KMS-11 (cell line): Measurements from ENCODE around the gene REC8.

Source experiments
- H2AFZ ChIP-seq: fragments of 200-600 bp; sonication (generic); 2 replicates; pipeline ENCODE4 v1.6.1; 2016; ENCODE audit warnings: antibody characterized with exemption, mixed run types, low read depth
- H3K27ac ChIP-seq: fragments of 200-600 bp; sonication (generic); 2 replicates; pipeline ENCODE4 v1.6.1; 2016; ENCODE audit warnings: mild to moderate bottlenecking, mixed run types
- H3K27me3 ChIP-seq: fragments of 200-600 bp; sonication (generic); 2 replicates; pipeline ENCODE4 v1.6.1; 2017; ENCODE audit warnings: mild to moderate bottlenecking, low read depth, mixed run types, moderate library complexity; ENCODE audit not compliant: insufficient read depth
- H3K36me3 ChIP-seq: fragments of 200-600 bp; sonication (generic); 2 replicates; pipeline ENCODE4 v1.6.1; 2017; ENCODE audit warnings: mild to moderate bottlenecking, mixed run types; ENCODE audit not compliant: insufficient read depth
- H3K4me1 ChIP-seq: fragments of 200-600 bp; sonication (generic); 2 replicates; pipeline ENCODE4 v1.6.1; 2016; ENCODE audit warnings: mild to moderate bottlenecking, low read depth, mixed run types; ENCODE audit not compliant: poor library complexity, severe bottlenecking
- H3K4me2 ChIP-seq: fragments of 200-600 bp; sonication (generic); 2 replicates; pipeline ENCODE4 v1.7.0; 2016; ENCODE audit warnings: mild to moderate bottlenecking, mixed run types
- H3K4me3 ChIP-seq: fragments of 200-600 bp; sonication (generic); IDR thresholded peaks from 2 replicates; pipeline ENCODE4 v1.6.1; 2017; ENCODE audit warnings: low read depth, low read length, mixed read lengths; ENCODE audit not compliant: insufficient read depth
- H3K79me2 ChIP-seq: fragments of 200-600 bp; sonication (generic); 2 replicates; pipeline ENCODE4 v1.6.1; 2016; ENCODE audit warnings: low read depth, mixed run types; ENCODE audit not compliant: insufficient read depth
- H3K9ac ChIP-seq: fragments of 200-600 bp; sonication (generic); 2 replicates; pipeline ENCODE4 v1.6.1; 2016; ENCODE audit warnings: mild to moderate bottlenecking, mixed run types
- H4K20me1 ChIP-seq: fragments of 200-600 bp; sonication (generic); 2 replicates; pipeline ENCODE4 v1.6.1; 2016; ENCODE audit warnings: mild to moderate bottlenecking, mixed run types; ENCODE audit not compliant: insufficient read depth
- TF ChIP-seq, protein P1 (sequence below): fragments of 200-600 bp; sonication (generic); conservative IDR thresholded peaks from 2 replicates; pipeline ENCODE4 v1.6.1; 2017; ENCODE audit warnings: low read depth, mild to moderate bottlenecking, antibody characterized with exemption, low read length, moderate library complexity, mixed read lengths

Gene REC8

DNA sequence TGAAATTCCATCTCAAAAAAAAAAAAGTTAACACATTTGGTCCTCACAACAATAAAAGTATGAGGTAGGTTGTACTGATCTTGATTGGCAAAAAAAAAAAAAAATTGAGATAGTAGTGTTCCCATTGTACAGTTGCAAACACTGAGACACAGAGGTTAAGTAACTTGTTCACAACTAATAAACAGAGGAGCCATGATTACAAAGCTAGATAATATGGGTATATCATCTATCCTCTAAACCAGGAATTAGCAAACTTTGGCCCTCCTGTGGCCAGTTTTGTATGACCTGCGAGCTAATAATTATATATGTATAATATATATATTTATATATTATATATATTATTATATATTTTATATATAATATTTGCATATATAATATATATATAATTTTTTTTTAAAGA lies 38.1 kb upstream of the REC8 start:
- Histone ChIP-seq H3K4me2 (no peak overlapping the region), H3K27me3 (no peaks in the 10 kb centered on the region), H3K4me3 (no peak overlapping the region), H3K9ac (no peak overlapping the region), H3K79me2 (no peaks in the 10 kb centered on the region), H4K20me1 (no peaks in the 10 kb centered on the region), H3K27ac (no peak overlapping the region), H3K4me1 (peaks cover 6% of the 10 kb centered on the region), H3K36me3 (no peaks in the 10 kb centered on the region), H2AFZ (no peak overlapping the region)
- TF ChIP-seq, protein P1, sequence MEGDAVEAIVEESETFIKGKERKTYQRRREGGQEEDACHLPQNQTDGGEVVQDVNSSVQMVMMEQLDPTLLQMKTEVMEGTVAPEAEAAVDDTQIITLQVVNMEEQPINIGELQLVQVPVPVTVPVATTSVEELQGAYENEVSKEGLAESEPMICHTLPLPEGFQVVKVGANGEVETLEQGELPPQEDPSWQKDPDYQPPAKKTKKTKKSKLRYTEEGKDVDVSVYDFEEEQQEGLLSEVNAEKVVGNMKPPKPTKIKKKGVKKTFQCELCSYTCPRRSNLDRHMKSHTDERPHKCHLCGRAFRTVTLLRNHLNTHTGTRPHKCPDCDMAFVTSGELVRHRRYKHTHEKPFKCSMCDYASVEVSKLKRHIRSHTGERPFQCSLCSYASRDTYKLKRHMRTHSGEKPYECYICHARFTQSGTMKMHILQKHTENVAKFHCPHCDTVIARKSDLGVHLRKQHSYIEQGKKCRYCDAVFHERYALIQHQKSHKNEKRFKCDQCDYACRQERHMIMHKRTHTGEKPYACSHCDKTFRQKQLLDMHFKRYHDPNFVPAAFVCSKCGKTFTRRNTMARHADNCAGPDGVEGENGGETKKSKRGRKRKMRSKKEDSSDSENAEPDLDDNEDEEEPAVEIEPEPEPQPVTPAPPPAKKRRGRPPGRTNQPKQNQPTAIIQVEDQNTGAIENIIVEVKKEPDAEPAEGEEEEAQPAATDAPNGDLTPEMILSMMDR = no peak

DNA sequence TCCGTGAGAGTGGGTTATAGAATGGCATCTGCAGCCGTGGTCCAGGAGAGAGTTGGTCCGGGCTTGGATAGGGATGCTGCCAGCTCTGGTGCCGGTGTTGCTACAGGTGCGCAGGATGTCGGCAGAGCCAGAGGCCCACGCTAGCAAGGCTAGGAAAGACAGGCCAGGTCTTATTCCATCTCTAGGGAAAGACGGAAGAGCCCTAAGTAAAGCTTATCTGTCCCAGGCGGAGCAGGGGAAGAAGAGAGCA lies 36.4 kb upstream of the REC8 start:
- H4K20me1 ChIP-seq = no peaks in the 10 kb centered on the region
- peaks cover 15% of the 10 kb centered on the region for H3K4me1 ChIP-seq
- no peak overlapping the region for H3K9ac ChIP-seq
- peaks cover 7% of the 10 kb centered on the region; the same call in 1 of the 2 replicates for H3K79me2 ChIP-seq
- no peak overlapping the region for H3K27ac ChIP-seq
- no peaks in the 10 kb centered on the region for H3K27me3 ChIP-seq
- TF ChIP-seq, protein P1 = no peak
- H2AFZ ChIP-seq = peak overlapping the region; percentile 90; the same call in 1 of the 2 replicates
- no peaks in the 10 kb centered on the region for H3K36me3 ChIP-seq
- H3K4me3 ChIP-seq = no peak overlapping the region
- H3K4me2 ChIP-seq = peak overlapping the region; percentile 68; the same call in 1 of the 2 replicates

DNA sequence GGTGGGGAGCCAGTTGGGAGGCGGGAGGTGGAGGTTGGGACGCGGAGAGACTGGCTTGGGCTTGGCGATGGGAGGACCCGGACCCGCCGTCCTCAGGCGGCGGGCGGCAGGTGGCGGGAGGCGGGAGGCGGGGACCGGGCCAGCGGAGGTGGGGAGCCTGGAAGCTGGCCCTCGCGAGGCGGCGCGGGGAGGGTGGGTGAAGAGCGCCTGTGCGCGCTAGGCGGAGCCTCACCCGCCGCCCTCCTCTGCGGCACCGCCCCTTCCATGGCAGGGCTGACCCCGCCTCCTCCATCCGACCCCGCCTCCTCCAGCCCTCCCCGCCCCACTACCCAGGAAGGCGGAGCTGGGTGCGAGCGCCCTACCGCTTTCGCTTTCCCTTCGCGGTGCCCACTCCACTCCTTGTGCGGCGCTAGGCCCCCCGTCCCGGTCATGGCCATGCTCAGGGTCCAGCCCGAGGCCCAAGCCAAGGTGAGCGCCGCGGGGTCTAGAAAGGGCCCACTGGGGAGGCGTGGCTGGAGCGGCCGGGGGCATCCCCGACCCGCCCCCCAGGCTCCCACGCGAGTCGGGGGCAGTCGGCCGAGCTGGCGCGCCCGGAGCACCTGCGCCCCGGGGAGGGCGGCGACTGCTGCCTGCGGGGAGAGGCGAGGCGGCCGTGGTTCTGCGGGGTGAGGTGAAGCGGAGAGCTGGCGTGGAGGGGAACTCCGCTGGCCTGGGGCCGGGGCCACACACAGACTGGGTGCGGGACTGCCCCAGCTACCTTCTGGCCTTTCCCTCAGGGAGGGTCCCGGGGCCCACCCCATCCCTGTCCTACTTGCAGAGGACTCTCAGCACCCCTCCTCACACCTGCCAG lies 35.8 kb upstream of the REC8 start, which contains the start of gene PSME1:
TSS of gene PSME1 (plus strand) at position 361 of the 850 bp plus-strand sequence. CDS start at position 430, 69 bp downstream.
- H3K9ac ChIP-seq = peak within 1 kb of the TSS; percentile 79
- peak within 1 kb of the TSS; percentile 68 for H3K4me2 ChIP-seq
- peaks cover 15% of the 10 kb centered on the region for H3K4me1 ChIP-seq
- no peak within 1 kb of the TSS for H3K4me3 ChIP-seq
- TF ChIP-seq, protein P1 = no peak
- H3K36me3 ChIP-seq = no peaks in the 10 kb centered on the region
- H3K79me2 ChIP-seq = peaks cover 7% of the 10 kb centered on the region; the same call in 1 of the 2 replicates
- H3K27ac ChIP-seq = peak within 1 kb of the TSS; percentile 39; the same call in 1 of the 2 replicates
- H4K20me1 ChIP-seq = no peaks in the 10 kb centered on the region
- H3K27me3 ChIP-seq = no peaks in the 10 kb centered on the region
- peak within 1 kb of the TSS; percentile 90; the same call in 1 of the 2 replicates for H2AFZ ChIP-seq

DNA sequence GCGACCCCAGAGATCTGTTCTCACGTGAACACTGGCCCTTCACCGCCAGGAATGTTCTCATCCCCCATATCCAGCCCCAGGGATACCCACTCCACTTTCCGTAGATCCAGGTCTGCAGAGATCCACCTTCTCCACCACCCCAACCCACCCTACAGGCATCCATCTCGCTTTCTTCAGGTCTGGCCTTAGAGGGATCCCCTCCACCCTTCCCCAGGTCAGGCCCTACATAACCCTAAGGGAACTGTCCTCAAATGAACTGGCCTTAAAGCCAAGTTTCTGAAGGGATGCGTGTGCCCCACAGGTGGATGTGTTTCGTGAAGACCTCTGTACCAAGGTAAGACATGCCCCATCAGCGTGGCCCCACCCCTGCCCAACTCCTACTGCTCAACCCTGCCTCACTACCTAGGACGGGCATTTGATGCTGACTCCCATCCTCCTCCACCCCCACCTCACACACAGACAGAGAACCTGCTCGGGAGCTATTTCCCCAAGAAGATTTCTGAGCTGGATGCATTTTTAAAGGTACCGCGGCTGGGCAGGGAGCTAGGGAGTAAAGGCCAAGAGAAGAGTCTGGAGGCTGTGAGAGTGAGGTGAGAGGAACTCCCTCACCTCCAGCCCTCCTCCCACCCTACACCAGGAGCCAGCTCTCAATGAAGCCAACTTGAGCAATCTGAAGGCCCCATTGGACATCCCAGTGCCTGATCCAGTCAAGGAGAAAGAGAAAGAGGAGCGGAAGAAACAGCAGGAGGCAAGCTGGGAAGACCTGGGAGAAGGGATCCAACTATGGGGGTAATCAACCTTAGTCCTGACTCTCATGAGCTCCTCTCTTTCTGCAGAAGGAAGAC lies 35.0 kb upstream of the REC8 start:
- no peaks in the 10 kb centered on the region for H3K36me3 ChIP-seq
- H3K4me2 ChIP-seq = peak overlapping the region; percentile 40
- H3K27me3 ChIP-seq = no peaks in the 10 kb centered on the region
- peak overlapping the region; percentile 79; the same call in 1 of the 2 replicates for H3K9ac ChIP-seq
- peaks cover 15% of the 10 kb centered on the region for H3K4me1 ChIP-seq
- H3K79me2 ChIP-seq = peaks cover 7% of the 10 kb centered on the region; the same call in 1 of the 2 replicates
- H3K4me3 ChIP-seq = no peak overlapping the region
- H4K20me1 ChIP-seq = no peaks in the 10 kb centered on the region
- no peak overlapping the region for H2AFZ ChIP-seq
- no peak overlapping the region for H3K27ac ChIP-seq
- TF ChIP-seq, protein P1 = no peak
